HG03280 (cell line): Measurements from ENCODE around the gene PGBD5.

Experiments
- ATAC-seq: cut with Tn5 transposase; IDR thresholded peaks from one replicate; pipeline ENCODE4 v1.9.1; 2021; ENCODE audit warnings: mild to moderate bottlenecking, moderate library complexity; ENCODE audit not compliant: unreplicated experiment

The PGBD5 gene

DNA sequence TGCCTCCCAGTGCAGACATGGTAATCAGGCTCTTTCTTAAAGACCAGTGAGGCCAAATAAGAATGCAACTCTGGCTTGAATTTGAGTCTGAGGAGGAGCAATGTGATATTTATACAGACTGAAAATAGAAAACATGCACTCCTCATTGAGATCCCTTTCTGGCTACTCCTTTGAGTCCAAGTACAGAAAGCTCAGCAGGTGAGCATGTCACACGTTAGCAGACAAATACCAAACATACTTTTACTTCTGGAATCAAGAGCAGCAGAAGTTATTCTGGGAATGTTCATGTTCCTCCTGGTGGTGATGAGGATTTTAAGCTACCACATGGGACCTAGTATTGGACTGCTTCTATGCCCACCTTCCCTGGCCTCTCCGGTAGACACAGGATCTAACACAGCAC, 48.3 kb downstream of the PGBD5 start:
- ATAC-seq = no peak

DNA sequence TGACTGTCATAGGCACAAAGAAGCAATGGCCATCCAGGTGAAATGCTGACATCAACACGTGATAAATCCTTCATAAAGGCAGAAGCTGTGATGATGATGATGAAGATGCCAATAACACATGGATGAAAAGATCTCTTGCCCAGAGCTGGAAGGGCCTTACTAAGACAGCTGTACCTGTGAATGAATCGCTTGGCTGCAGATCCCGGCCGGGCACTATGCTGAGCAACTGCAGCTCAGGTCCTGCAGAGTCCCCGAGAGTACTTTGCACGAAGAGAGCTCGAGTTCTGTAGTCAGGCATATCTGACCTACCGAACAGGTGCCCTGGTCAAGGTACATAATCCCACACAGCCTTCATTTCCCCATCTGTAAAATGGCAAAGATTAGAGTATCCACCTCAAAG, 48.8 kb downstream of the PGBD5 start:
- ATAC-seq = no peak

DNA sequence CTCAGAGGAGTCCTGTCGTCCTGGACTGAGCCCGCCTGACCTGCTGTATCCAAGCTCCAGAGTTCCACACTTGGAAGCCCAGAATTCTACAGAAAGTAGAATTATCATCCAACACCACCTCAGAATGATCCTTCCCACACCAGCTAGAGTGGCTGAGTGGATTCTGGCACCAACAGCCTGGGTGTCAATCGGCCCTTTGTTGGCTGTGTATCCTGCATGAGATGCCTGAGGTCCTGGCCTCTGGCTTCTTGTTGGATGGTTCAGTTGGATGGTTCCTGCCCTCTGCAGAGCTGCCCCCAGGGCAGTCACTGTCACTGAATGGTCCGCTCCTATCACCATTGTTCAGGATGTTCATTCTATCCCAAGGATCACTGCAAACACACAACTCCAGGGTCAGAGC, 49.8 kb downstream of the PGBD5 start:
- no peak for ATAC-seq

DNA sequence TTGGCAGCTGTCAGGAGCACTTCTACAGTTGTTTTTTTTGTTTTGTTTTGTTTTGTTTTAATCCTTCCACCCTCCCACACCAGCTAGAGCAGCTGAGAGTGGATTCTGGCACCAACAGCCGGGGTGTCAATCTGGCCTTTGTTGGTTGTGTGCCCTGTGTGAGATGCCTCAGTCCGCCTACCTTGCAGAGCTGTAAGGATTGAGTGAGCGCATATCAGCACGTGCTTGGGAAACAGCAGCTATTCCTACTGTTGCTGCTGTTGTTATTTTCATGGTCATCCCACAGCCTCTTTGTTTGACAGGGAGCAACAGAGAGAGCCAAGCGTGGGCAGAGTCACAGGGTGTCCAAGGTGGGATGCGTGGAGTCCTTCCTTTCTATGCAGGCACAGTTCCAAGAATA, 50.4 kb downstream of the PGBD5 start:
- ATAC-seq = no peak

DNA sequence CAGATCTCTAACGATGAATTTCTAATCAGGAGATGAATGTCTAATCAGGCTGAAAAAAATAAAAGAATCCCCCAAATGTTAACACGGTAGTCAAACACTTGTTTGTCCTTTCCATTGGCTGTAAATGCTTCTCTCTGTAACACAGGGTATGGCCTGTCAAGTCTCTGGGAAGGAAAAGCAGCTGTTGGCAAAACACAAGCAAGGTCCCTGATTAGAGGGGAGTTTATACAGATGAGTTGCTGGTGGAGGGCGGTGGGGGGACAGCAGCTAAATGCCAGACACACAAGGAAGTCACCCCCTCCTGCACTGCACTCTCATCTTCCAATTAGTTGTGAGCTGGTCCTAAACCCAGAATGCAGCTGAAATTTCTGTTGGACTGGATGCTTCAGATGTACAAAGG, 51.0 kb downstream of the PGBD5 start:
- ATAC-seq = no peak

DNA sequence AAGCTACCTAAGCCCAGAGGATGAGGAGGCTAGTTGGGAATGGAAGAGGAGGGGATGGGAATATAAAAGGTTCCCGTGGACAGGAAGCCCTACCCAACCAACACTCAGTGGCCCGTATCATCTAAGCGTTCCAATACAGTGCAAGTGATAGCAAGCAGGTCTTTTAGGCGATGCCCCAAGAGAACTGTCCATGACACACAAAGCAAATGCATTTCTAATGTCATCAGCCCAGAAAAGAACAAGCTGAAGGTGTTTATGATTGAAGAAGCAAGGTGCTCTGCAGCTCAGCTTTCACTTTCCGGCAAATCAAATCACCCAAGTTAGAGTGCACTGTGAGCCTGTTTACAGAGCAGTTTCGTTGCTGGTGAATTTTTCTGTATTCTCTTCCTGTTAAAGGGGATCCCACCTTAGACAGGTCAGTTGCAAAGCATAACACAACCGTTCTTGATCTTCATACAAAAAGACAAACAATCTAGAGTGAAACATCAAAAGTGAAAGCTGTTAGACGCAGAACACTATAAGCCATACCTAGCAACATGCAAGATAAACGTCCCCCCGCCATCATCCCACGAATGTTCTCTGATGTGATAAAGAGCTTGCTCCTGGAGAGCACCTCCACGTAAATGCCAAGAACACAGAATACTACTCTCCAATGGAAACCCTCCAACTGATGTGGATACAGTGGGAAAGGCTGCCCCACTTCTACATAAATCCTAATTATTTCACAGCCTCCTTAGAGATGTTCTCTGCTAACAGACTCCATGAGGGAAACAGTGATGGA, 54.0 kb downstream of the PGBD5 start:
- no peak for ATAC-seq

DNA sequence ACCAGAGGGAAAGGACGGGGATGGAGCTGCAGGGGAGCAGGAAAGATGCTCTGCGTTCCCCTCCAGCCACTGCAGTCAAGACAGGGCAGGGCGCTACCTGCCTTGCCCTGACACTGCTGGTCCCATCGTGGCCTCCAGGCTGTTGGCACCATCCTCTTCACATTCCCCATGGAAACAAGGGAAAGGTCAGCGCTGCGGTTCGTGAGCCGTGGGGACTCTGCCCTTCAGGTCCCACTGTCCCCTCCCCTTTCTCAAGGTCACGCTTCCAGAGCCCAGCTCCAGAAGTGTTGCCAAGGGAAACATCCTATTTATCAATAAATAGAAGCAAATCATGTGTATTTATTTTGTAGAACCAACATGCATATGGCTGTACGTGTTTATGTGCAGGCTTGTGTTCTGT, 56.0 kb downstream of the PGBD5 start:
- no peak for ATAC-seq

DNA sequence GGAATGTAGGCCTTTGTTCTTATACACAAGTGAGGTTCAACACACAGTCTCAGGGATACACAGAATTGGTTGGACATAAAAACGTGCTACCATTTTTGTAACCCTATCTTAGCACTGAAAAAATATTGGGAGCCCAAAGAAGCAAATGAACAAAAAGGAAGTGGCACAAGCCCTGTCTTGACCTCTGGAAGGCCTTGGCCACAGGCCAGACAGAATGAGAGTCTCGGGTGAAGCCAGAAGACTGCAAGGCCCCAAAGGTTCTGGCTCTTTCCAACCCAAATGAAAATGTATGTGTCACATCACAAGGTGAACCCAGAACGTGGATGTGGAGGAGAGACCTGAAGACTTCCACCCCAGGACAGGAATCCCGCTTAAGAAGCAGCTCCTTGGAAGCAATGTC, 57.3 kb downstream of the PGBD5 start:
- ATAC-seq = no peak

DNA sequence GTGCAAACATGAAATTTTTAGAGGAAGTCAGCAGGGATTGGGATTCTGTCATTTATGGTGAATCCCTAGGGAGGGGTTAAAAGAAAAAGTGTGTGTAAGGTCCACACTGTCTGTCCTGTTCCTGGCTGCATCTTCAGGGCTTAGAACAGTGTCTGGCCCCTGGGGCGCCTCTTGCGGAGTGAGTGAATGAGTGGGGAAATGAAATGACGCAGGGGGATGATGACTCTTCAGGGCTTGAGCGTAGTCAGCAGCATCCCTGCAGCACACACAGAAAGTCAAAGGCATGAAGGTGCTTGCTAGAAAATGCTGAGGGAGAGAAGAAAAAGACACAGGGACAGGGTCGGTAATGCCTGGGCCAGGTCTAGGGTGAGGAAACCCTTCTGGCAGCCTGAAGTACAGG, 57.8 kb downstream of the PGBD5 start:
- ATAC-seq = no peak

DNA sequence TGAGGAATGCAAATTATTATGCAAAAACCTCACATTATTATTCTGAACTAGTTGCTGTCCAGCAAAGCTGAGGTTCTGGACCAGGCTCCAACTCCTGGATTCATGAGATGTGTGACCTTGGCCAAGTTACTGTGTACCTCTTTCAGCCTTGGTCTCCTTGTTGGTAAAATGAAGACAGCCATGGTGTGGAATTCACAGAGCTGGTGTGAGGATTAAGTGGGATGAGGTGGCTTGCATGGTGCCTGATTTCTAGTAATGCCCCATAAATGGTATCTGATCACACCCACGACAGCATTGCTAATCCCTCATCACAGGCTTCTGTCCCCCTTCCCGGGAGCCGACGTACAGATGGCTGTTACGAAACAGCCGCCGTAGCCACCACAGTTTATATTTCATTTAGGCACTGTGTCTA, 59.6 kb downstream of the PGBD5 start:
- ATAC-seq = no peak

DNA sequence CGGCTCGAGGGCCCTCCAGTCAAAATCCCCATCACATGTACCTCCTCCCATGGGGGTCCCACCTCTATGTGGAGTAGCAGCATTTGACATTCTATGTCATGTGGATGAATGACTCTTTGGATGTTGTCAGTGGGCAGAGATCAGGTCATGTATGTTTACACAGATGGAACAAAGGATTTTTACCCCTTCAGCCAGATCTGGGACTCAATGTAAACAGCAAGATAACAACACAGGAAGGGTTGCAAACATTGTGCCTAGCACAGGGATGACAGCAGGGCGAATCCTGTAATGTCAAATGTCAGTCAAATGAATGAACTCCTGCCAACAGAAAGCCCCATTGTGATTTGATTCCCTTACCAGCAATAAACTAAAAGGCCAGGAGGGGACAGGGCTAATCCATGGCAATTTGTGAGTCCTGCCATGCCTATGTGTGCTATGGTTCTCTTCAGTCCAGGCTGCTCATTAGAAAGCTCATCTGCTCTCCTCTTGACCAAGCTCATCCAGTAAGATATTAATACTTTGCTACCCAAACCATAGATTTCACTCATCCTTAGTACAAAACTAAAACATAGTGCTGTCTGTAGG, 60.3 kb downstream of the PGBD5 start:
- ATAC-seq = no peak

DNA sequence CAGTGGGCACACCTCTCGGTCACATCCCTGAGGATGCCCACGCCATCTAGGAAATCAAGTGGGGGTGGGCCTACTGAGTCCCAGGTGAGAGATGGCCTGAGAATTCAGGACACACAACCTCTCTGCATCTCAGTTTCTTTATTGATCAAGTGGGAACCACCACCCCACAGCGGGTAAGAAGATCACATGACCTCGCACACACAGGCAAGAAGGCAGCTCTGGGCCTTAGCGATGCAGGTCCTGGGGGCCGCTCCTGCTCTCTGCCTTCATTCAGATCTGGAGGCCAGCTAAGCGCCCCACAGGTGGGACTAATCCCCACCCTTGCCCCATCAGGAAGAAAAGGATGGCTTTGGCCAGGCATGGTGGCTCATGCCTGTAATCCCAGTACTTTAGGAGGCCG, 63.2 kb downstream of the PGBD5 start:
- no peak for ATAC-seq

DNA sequence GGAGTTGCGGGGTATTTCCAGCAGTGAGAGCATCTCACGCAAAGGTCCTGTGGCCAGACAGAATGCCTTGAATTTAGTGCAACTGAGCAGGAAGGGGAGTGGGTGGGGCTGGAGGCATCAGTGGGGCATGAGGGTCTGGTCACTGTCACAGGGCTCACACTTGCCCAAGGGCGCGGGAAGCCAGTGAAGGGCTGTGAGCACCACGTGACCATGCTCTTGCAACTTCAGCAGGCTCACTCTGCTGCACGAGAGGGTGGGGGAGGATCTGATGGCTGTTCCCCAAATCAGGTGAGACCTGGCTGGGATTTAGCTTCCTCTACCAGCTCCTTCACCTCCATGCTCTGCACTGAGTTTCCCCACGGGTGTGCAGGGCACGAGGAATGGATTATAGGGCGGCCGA, 64.2 kb downstream of the PGBD5 start:
- no peak for ATAC-seq

DNA sequence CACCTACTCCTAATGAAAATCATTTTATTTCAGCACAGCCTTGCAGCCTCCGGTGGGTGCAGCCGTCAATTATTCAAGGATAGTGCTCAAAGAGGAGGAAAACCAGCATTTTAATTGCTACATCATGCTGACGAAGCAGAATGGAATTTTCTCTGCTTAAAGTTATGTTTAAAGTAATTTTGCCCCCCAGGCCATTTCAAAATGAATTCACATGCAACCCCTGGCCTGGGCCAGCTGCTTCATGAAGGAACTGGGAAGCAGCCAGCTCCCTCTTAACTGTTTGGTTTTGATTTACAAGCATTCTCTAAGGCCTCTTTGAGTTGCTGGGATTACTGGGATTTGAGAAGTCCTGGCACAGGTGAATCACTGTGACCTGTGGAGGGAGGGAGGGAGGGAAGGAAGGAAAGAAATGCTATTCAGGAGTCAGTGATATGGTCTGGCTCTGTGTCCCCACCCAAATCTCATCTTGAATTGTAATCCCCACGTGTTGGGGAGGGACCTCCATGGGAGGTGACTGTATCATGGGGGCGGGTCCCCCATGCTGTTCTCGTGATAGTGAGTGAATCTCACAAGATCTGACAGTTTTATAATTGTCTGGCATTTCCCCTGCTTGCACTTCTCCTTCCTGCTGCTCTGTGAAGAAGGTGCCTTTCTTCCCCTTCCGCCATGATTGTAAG, 66.0 kb downstream of the PGBD5 start:
- ATAC-seq = no peak

DNA sequence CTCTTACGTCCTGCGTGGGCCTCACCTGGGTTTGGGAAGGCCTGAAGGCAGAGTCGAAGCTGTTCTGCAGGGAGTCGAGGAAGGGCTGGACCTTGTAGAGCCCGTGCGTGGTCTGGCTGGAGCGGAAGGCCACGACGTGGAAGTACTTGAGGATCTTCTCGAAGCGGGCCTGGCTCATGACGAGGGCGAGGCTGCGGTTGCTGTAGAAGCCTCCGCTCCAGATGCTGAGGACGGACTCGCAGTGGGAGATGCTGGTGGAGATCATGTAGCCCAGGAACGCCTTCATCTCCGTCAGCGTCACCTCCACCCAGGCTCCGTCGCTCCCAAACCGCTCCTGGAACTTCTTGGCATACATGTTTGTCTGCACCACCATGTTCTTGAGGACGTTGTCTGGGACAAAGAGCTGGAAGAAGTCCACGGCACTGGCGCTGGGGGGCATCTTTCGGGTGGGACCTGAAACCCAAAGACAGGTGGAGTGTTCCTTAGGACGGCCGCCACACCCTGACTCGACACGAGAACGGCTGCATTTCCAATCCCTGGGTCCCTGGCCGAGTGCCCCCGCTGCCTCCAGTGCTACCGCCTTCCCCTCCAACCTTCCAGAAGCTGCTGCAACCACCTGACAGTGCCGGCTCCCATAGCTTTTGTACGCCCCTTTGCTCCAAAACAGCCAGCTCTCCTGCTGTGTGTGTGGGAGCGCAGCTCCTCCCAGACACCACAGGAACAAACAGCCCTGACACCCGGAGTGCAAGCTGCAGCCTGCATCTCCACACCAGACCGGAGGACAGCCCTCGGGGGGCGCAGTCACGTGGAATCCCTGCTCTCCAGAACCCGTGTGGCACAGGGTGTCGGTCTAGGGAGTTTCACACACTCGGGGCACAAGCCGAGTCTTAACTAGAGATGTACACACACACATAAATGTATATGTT, 69.0 kb downstream of the PGBD5 start:
- no peak for ATAC-seq

DNA sequence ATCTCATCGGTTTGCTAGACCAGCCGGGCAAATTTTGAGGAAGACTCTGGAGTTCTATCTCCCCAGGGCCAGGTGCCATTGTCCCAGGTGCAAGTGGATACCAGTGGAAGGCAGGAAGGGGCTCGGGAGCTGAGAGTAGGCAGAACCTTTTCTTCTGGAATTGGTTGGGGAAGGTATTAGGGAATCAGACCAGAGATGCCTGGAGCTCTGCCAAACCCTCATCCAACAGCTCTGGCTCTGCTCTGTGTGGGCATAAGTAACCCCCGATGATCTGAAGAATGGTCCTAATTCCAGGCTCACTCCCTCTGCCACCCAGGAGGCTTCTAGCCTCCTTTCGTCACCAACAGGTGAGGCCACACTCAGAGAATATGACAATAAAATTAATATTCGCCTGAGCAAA, 69.9 kb downstream of the PGBD5 start:
- ATAC-seq = no peak

DNA sequence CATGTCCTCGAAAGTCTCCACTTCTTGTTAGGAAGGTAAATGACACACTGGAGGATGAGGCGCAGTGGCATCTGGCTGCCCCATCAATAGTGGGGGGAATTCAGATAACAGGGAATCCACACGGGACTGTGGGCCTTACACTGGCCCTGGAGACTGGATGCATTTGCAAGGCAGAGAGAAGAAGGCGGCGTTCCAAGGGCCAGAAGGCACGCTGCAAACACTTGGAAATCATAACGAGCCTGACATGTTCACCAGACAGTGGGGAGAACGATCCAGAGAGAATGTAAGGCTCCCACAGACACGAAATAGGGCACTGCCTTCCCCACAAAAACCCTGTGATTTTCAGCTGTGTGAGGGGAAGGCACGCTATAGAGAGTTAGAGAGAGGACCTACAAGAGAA, 70.5 kb downstream of the PGBD5 start:
- no peak for ATAC-seq

DNA sequence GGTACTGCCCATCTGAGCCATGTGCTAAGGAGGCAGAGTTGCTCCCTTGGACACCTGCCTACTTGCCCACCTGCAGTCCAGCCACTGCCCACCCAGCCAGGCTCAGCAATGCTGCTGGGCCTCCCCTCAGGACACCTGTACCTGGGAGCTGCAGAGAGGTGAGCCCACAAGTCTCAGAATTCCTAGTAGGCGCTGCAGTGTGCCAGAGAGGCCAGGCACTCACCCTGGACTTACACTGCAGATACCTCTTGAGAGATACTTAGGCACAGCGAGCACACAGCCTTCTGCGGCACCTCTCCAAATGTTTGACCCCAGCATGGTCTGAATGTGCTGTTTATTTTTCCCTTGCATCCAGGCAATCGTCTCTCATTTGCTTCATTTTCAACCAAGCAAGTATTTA, 71.0 kb downstream of the PGBD5 start:
- ATAC-seq = no peak

DNA sequence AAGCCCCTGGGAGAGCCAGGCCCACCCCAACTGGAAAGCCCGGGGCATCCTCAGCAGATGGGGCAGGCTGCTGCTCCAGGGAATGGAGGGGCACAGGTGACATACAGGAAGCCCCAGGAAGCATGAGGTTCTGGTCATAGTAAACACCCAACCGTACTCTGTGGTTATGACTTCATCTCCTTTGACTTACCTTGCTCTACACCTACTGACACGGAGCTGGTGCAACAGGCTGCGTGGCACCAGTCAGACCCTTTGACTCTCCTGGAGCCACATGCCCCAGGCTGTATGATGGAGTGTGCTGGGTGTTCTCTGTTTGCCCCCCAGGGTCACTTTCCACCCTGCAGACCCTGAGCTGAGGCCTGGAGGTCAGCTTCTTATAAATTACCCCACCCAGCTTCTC, 72.1 kb downstream of the PGBD5 start:
- no peak for ATAC-seq

DNA sequence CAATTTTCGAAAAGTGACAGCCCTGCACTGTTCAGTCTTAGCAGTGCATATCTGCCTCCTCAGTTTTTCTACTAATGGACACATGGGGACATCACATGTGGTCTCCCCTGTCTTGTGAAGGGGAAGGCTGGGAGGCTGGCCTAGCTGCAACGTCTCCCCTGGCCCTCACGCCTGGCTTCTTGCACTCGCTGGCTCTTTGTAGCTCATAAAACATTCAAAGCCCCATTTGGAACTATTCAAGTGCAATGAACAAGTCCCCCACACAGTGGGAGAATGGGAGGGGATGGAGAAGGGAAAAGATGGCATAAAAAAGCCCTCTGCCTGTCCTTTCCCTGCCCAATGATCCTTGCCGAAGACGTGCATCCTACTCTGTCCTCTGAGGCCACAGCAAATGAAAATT, 73.6 kb downstream of the PGBD5 start:
- ATAC-seq = no peak

DNA sequence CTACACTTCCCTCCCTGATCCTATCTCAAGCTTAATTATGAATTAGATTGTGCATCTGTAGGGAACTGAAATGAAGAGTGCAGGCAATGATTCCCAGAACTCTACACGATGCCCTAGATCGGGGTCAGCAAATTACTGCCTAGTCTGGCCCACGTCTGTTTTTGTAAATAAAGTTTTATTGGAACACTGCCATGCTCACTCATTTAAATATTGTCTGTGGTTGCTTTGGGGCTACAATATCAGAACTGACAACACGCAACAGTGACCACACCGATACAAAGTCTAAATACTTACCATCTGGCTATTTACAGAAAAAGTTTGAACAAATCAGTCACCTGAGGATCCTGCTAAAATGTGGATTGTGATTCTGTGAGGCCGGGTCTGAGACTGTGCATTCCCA, 74.1 kb downstream of the PGBD5 start:
- no peak for ATAC-seq
